GM12878 (cell line): ENCODE measurements around the gene OGFR. TPM values are rescaled to one million over a fixed set of nuclear protein-coding genes. Genes with fewer than 3 reads are reported as not detected.

ENCODE experiments used
- ATAC-seq: fragments of 200-7000 bp; cut with Tn5 transposase; 3 replicates; pipeline ENCODE4 v1.9.1; 2020; ENCODE audit warnings: mild to moderate bottlenecking, moderate library complexity
- BruUV-seq: library from RNA; stranded (reverse); fragments of 400-500 nt; replicated peaks from 2 replicates; lab custom pipeline; 2021; lab: Mats Ljungman, UMichigan
- CTCF ChIA-PET: fragments of 300-600 bp; sonication (Branson Sonifier 250); formaldehyde crosslinking; extraction: SDS; loops from one replicate; lab custom pipeline; 2021; ENCODE audit warnings: inconsistent platforms; lab: Yijun Ruan, JAX
- POLR2A ChIA-PET: fragments of 350-600 bp; formaldehyde crosslinking; extraction: SDS; loops from one replicate; lab custom pipeline; 2021; ENCODE audit warnings: inconsistent platforms; lab: Charles Lee
- RAD21 ChIA-PET: fragments of 300-600 bp; sonication (Branson Sonifier 250); formaldehyde crosslinking; loops from one replicate; lab custom pipeline; 2023; ENCODE audit warnings: antibody characterized with exemption; ENCODE audit not compliant: unreplicated experiment; lab: Charles Lee
- SMC1A ChIA-PET: fragments of 300-600 bp; sonication (Branson Sonifier 250); formaldehyde crosslinking; loops from one replicate; lab custom pipeline; 2023; ENCODE audit not compliant: unreplicated experiment, uncharacterized antibody; lab: Charles Lee
- DNase-seq: peaks from one replicate; pipeline ENCODE4 v3.0.0-alpha.2; 2011; ENCODE audit warnings: low read depth, low spot score
- FAIRE-seq: peaks from 3 replicates; lab custom pipeline; 2011; peaks lifted over from hg19 to GRCh38; lab: Jason Lieb, UNC
- H2AFZ ChIP-seq: 2 replicates; pipeline ENCODE4 v1.6.0; 2011; ENCODE audit warnings: low read depth, low read length, control low read depth; ENCODE audit not compliant: control insufficient read depth
- H3K27ac ChIP-seq: 2 replicates; pipeline ENCODE4 v1.5.1; 2011; ENCODE audit warnings: control low read depth; ENCODE audit not compliant: control insufficient read depth, insufficient read depth
- H3K27me3 ChIP-seq, 2 experiments: replicated peaks in 1 of 2; 2 replicates each; pipeline versions ENCODE4 v1.6.0 to v1.6.1; 2011; ENCODE audit warnings: low read length in 1 of 2; ENCODE audit not compliant: control insufficient read depth in 2 of 2, insufficient read depth in 2 of 2
- H3K36me3 ChIP-seq, 2 experiments: 2 replicates each; pipeline ENCODE4 v1.5.1; 2011; ENCODE audit warnings: low read length in 1 of 2; ENCODE audit not compliant: control insufficient read depth in 2 of 2, insufficient read depth in 2 of 2
- H3K4me1 ChIP-seq: 2 replicates; pipeline ENCODE4 v1.6.1; 2011; ENCODE audit warnings: mild to moderate bottlenecking, low read length, moderate library complexity, mixed read lengths; ENCODE audit not compliant: control insufficient read depth, insufficient read depth
- H3K4me2 ChIP-seq: 2 replicates; pipeline ENCODE4 v1.6.0; 2011; ENCODE audit warnings: control low read depth; ENCODE audit not compliant: control insufficient read depth, insufficient read depth
- H3K4me3 ChIP-seq: fragments of 200-600 bp; sonication (generic); 2 replicates; pipeline ENCODE4 v1.5.1; 2016
- H3K79me2 ChIP-seq: 2 replicates; pipeline ENCODE4 v1.6.0; 2011; ENCODE audit warnings: low read length; ENCODE audit not compliant: control insufficient read depth, insufficient read depth
- H3K9ac ChIP-seq: 2 replicates; pipeline ENCODE4 v1.8.0; 2011; ENCODE audit warnings: low read length, control low read depth, mixed read lengths; ENCODE audit not compliant: control insufficient read depth, insufficient read depth
- H3K9me3 ChIP-seq: replicated peaks from 3 replicates; pipeline ENCODE4 v1.5.1; 2011; ENCODE audit warnings: mild to moderate bottlenecking, low read length; ENCODE audit not compliant: control insufficient read depth, insufficient read depth
- H4K20me1 ChIP-seq: 2 replicates; pipeline ENCODE4 v1.6.0; 2011; ENCODE audit not compliant: control insufficient read depth, insufficient read depth
- CREB1 ChIP-seq: IDR thresholded peaks from 2 replicates; pipeline ENCODE4 v1.6.1; 2012; ENCODE audit warnings: low read depth, mild to moderate bottlenecking, inconsistent platforms
- E2F8 ChIP-seq: fragments of 450-650 bp; IDR thresholded peaks from 2 replicates; pipeline ENCODE4 v1.6.1; 2018; ENCODE audit warnings: mild to moderate bottlenecking, low read depth, moderate library complexity; ENCODE audit not compliant: partially characterized antibody
- ETV6 ChIP-seq, 2 experiments: fragments of 450-650 bp in 1 of 2; IDR thresholded peaks in 1 of 2; conservative IDR thresholded peaks in 1 of 2; 2 replicates each; pipeline ENCODE4 v1.6.1; 2014; ENCODE audit warnings: antibody characterized with exemption in 1 of 2, borderline replicate concordance in 1 of 2, low read depth in 1 of 2, mild to moderate bottlenecking in 1 of 2, moderate library complexity in 1 of 2
- SMAD1 ChIP-seq: fragments of 450-650 bp; IDR thresholded peaks from 2 replicates; pipeline ENCODE4 v1.6.1; 2018; ENCODE audit warnings: mild to moderate bottlenecking, low read depth; ENCODE audit not compliant: partially characterized antibody
- WGBS: methylation state at CpG from one replicate; pipeline ENCODE4 v1.1.6; 2016; ENCODE audit warnings: low lambda C conversion rate; ENCODE audit not compliant: insufficient replicate concordance, insufficient coverage; ENCODE audit errors: missing lambda C conversion rate; 5-methylcytosine and 5-hydroxymethylcytosine counted together
- in situ Hi-C: fragments of 300-500 bp; cut with MboI; formaldehyde crosslinking; loops from 9 replicates; pipeline ENCODE4 v1.14.3; 2018; ENCODE audit warnings: mixed read lengths
- intact Hi-C: fragments of 100-400 bp; cut with micrococcal nuclease; formaldehyde crosslinking; loops from one replicate; pipeline ENCODE4 v1.14.2; 2022; ENCODE audit not compliant: unreplicated experiment
- polyA plus RNA-seq, 11 experiments: library from polyadenylated mRNA; depleted of rRNA in 4 of 11; unstranded in 6 of 11; stranded (reverse) in 5 of 11; fragments of >200 nt; fragmentation: Nextera tagmentation in 4 of 11; fragmentation: Illumina TruSeq in 1 of 11; extraction: Ambion mirVana in 4 of 11; extraction: Trizol in 1 of 11; gene quantifications; 1 replicate in 1 of 11; 2 replicates in 10 of 11; pipeline versions ENCODE4 v1.2.1 to v1.2.3, GENCODE V29; 2011 to 2016; ENCODE audit warnings: inconsistent platforms in 2 of 11, missing spikeins in 2 of 11, low read depth in 1 of 11
- total RNA-seq, 4 experiments: library from RNA; depleted of rRNA in 3 of 4; stranded (reverse); fragments of >200 nt in 3 of 4; fragmentation: Illumina TruSeq in 1 of 4; extraction: Trizol in 1 of 4; gene quantifications; 2 replicates each; pipeline versions ENCODE4 v1.2.1 to v1.2.3, GENCODE V29; 2013 to 2021
- TF ChIP-seq, protein P1 (sequence below): IDR thresholded peaks from 2 replicates; pipeline ENCODE4 v1.6.1; 2011; ENCODE audit warnings: borderline replicate concordance, low read depth, mild to moderate bottlenecking, moderate library complexity, mixed read lengths, low read length; ENCODE audit not compliant: insufficient read depth; ENCODE audit errors: extremely low read length

The OGFR gene
- total and polyA plus RNA-seq, 10 of the 15 experiments (the other 5 are each of a cell fraction or from before 2014, with no cell fraction given): 0.72 to 62.1 (median 27.3) TPM

DNA sequence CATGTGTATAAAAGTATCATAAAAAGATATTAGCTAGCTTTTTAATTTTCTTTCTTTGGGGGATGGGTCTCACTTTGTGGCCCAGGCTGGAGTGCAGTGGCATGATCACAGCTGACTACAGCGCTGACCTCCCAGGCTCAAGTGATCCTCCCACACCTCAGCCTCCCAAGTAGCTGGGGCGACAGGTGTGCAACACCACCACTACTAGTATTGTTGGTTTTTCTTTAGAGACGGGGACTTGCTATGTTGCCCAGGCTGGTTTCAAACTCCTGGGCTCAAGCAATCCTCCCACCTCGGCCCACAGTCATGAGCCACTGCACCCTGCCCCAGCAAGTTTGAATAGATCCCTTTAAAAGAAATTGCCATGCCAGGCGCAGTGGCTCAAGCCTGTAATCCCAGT, 50.5 kb downstream of the OGFR start:
- DNase-seq (no peak), FAIRE-seq (no peak), ATAC-seq (no peak)
- no peak for TF ChIP-seq CREB1
- Histone ChIP-seq H3K4me3 (no peak overlapping the region), H3K79me2 (no peaks in the 10 kb centered on the region), H3K27me3 (no peaks in the 10 kb centered on the region; a peak in 1 of 4 replicates), H3K27ac (no peak overlapping the region), H3K36me3 (no peaks in the 10 kb centered on the region), H2AFZ (no peak overlapping the region), H3K4me2 (no peak overlapping the region), H4K20me1 (no peaks in the 10 kb centered on the region), H3K9me3 (no peaks in the 10 kb centered on the region), H3K4me1 (no peaks in the 10 kb centered on the region; the same call in 1 of the 2 replicates), H3K9ac (no peak overlapping the region)
- POLR2A ChIA-PET: no interaction called here
- BruUV-seq: no TSS peak
- intact Hi-C loops: no loop called here
- SMC1A ChIA-PET: no interaction called here
- in situ Hi-C loops: no loop called here
- 97% methylated on average over 5 of the region's 5 CpGs for WGBS
- RAD21 ChIA-PET: no interaction called here
- CTCF ChIA-PET: interaction anchor here (1.2 kb wide), 1 partner anchor 31 kb away, joined by 3 read pairs; no protein-coding TSS in a partner anchor

DNA sequence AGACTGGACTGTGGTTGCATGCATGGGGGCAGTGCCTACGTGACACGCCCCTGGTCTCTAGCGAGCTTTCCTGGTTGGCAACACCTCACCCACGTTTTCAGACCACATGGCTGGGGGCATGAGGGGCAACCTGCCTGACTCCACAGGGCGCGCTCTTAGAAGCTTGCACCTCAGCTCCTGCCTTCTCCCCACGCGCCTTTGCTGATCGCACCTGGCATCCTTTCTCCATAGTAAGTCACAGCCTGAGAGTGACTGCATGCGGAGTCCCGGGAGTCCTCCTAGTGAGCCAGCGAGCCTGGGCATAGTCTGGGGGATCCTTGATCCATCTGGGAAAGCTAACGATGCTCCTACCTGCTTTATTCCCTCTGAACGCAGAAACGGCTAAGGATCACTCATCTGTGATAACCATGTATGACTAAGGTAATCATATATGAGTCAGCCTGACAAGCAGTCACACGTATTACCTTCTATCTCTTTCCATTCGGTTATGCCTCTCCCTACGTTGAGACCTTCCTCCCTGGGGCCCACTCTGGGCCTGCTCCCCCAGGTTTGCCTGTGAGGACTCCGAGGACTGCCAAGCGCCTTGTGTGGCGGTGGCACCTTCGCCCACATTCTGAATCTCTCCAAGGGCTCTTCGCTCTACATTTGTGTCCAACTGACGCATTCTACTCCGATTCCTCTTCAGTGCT, 52.4 kb downstream of the OGFR start:
- H3K4me1 ChIP-seq: peaks cover 5% of the 10 kb centered on the region
- CTCF ChIA-PET: no interaction called here
- no peak overlapping the region for H3K4me2 ChIP-seq
- SMC1A ChIA-PET: no interaction called here
- no peaks in the 10 kb centered on the region for H3K36me3 ChIP-seq
- H3K27ac ChIP-seq: no peak overlapping the region
- TF ChIP-seq, protein P1, sequence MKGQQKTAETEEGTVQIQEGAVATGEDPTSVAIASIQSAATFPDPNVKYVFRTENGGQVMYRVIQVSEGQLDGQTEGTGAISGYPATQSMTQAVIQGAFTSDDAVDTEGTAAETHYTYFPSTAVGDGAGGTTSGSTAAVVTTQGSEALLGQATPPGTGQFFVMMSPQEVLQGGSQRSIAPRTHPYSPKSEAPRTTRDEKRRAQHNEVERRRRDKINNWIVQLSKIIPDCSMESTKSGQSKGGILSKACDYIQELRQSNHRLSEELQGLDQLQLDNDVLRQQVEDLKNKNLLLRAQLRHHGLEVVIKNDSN: no peak
- TF ChIP-seq CREB1: no peak
- TF ChIP-seq SMAD1: no peak
- TF ChIP-seq ETV6 (conservative IDR thresholded peaks at IDR 0.05 in 1 of 2, IDR thresholded peaks at IDR 0.05 in 1 of 2; ENCODE audit: borderline replicate concordance in 1 of 2, low read depth in 1 of 2): no peak
- no peak for TF ChIP-seq E2F8
- BruUV-seq: no TSS peak
- in situ Hi-C loops (no loop called here), intact Hi-C loops (no loop called here)
- H3K4me3 ChIP-seq: no peak overlapping the region
- WGBS: 74% methylated on average over 25 of the region's 25 CpGs
- ATAC-seq: 0 out of 3 replicates have a peak, but pooled peaks have one; percentile 14
- FAIRE-seq: no peak
- H3K9me3 ChIP-seq: no peaks in the 10 kb centered on the region
- RAD21 ChIA-PET: no interaction called here
- no peaks in the 10 kb centered on the region; a peak in 1 of 4 replicates for H3K27me3 ChIP-seq
- H2AFZ ChIP-seq: no peak overlapping the region
- H3K79me2 ChIP-seq: peaks cover 3% of the 10 kb centered on the region; the same call in 1 of the 2 replicates
- no peaks in the 10 kb centered on the region for H4K20me1 ChIP-seq
- H3K9ac ChIP-seq: no peak overlapping the region
- no peak for DNase-seq
- POLR2A ChIA-PET: no interaction called here
